NB4 (cell line): ENCODE results near the gene MYCBP2.

Experiments
- POLR2A ChIP-seq: IDR thresholded peaks from 2 replicates; pipeline ENCODE4 v1.6.1; 2011; ENCODE audit warnings: mild to moderate bottlenecking; ENCODE audit not compliant: insufficient read length; ENCODE audit errors: extremely low read depth
- TF ChIP-seq, protein P1 (sequence below): IDR thresholded peaks from one replicate; pipeline ENCODE4 v1.5.1; 2012; ENCODE audit warnings: low read depth, low read length

- TF ChIP-seq, protein P1, sequence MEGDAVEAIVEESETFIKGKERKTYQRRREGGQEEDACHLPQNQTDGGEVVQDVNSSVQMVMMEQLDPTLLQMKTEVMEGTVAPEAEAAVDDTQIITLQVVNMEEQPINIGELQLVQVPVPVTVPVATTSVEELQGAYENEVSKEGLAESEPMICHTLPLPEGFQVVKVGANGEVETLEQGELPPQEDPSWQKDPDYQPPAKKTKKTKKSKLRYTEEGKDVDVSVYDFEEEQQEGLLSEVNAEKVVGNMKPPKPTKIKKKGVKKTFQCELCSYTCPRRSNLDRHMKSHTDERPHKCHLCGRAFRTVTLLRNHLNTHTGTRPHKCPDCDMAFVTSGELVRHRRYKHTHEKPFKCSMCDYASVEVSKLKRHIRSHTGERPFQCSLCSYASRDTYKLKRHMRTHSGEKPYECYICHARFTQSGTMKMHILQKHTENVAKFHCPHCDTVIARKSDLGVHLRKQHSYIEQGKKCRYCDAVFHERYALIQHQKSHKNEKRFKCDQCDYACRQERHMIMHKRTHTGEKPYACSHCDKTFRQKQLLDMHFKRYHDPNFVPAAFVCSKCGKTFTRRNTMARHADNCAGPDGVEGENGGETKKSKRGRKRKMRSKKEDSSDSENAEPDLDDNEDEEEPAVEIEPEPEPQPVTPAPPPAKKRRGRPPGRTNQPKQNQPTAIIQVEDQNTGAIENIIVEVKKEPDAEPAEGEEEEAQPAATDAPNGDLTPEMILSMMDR: no peak
- no peak for TF ChIP-seq POLR2A
Observed at GRCh38 chr13:77036279-77036678, 290.6 kb downstream of the MYCBP2 start.
